Smooth muscle cell (in vitro differentiated cells): Measurements from ENCODE around the gene ZNF511. TPM values are rescaled to one million over a fixed set of nuclear protein-coding genes. Genes with fewer than 3 reads are reported as not detected.

ENCODE experiments used
- DNase-seq: peaks from one replicate; lab custom pipeline; 2025; ENCODE audit not compliant: unreplicated experiment; lab: John Stamatoyannopoulos, UW
- H2AFZ ChIP-seq: fragments of 200-600 bp; sonication (generic); 2 replicates; pipeline ENCODE4 v1.6.0; 2016; ENCODE audit warnings: antibody characterized with exemption, low read depth, mild to moderate bottlenecking
- H3F3A ChIP-seq: fragments of 200-600 bp; sonication (generic); 2 replicates; pipeline ENCODE4 v1.6.0; 2017; ENCODE audit warnings: antibody characterized with exemption, low read depth
- H3K27ac ChIP-seq: fragments of 200-600 bp; sonication (generic); 2 replicates; pipeline ENCODE4 v1.5.1; 2016; ENCODE audit warnings: low read depth, mild to moderate bottlenecking
- H3K27me3 ChIP-seq: fragments of 200-600 bp; sonication (generic); 2 replicates; pipeline ENCODE4 v1.6.1; 2016; ENCODE audit warnings: low read depth, mild to moderate bottlenecking
- H3K36me3 ChIP-seq: fragments of 200-600 bp; sonication (generic); 2 replicates; pipeline ENCODE4 v1.5.1; 2016; ENCODE audit warnings: low read depth
- H3K4me1 ChIP-seq: fragments of 200-600 bp; sonication (generic); 2 replicates; pipeline ENCODE4 v1.5.1; 2016; ENCODE audit warnings: low read depth
- H3K4me2 ChIP-seq: fragments of 200-600 bp; sonication (generic); 2 replicates; pipeline ENCODE4 v1.6.0; 2016; ENCODE audit warnings: mild to moderate bottlenecking
- H3K4me3 ChIP-seq: fragments of 200-600 bp; sonication (generic); 2 replicates; pipeline ENCODE4 v1.5.1; 2016; ENCODE audit warnings: mild to moderate bottlenecking
- H3K79me2 ChIP-seq: fragments of 200-600 bp; sonication (generic); 2 replicates; pipeline ENCODE4 v1.6.0; 2016; ENCODE audit warnings: low read depth, mild to moderate bottlenecking
- H3K9ac ChIP-seq: fragments of 200-600 bp; sonication (generic); 2 replicates; pipeline ENCODE4 v1.6.0; 2016; ENCODE audit warnings: low read depth
- H3K9me3 ChIP-seq: fragments of 200-600 bp; sonication (generic); replicated peaks from 2 replicates; pipeline ENCODE4 v1.5.1; 2016; ENCODE audit warnings: low read depth
- H4K20me1 ChIP-seq: fragments of 200-600 bp; sonication (generic); 2 replicates; pipeline ENCODE4 v1.6.0; 2016; ENCODE audit warnings: low read depth
- CTCF ChIP-seq: fragments of 200-600 bp; sonication (generic); IDR thresholded peaks from 2 replicates; pipeline ENCODE4 v1.5.1; 2017; ENCODE audit warnings: borderline replicate concordance, mild to moderate bottlenecking, antibody characterized with exemption; ENCODE audit not compliant: insufficient read depth, poor library complexity, severe bottlenecking
- WGBS: methylation state at CpG from one replicate; pipeline ENCODE4 v1.1.7; 2016; ENCODE audit warnings: low lambda C conversion rate; 5-methylcytosine and 5-hydroxymethylcytosine counted together
- polyA plus RNA-seq: library from polyadenylated mRNA; unstranded; fragments of >200 nt; fragmentation: Nextera tagmentation; extraction: Ambion mirVana; gene quantifications from 2 replicates; pipeline ENCODE4 v1.2.1, GENCODE V29; 2016
- total RNA-seq: library from RNA; depleted of rRNA; stranded (reverse); fragments of >200 nt; gene quantifications from 2 replicates; pipeline ENCODE4 v1.2.3, GENCODE V29; 2014

Gene ZNF511
- total and polyA plus RNA-seq, 2 experiments from 2014 or later, result 20.0 to 52.3 TPM

- peaks cover 9% of the 10 kb centered on the region for H3K4me1 ChIP-seq
- no peak overlapping the region for H3K27ac ChIP-seq
- no peak for DNase-seq
- TF ChIP-seq CTCF, result no peak
- 85% methylated on average over 34 of the region's 35 CpGs for WGBS
- no peak overlapping the region for H3K4me3 ChIP-seq
- no peak overlapping the region for H2AFZ ChIP-seq
- no peak overlapping the region for H3K4me2 ChIP-seq
- H3K9ac ChIP-seq, result no peak overlapping the region
- H3K27me3 ChIP-seq, result peaks cover 18% of the 10 kb centered on the region
- H4K20me1 ChIP-seq, result no peaks in the 10 kb centered on the region
- no peaks in the 10 kb centered on the region for H3K79me2 ChIP-seq
- H3K9me3 ChIP-seq, result no peaks in the 10 kb centered on the region
- no peaks in the 10 kb centered on the region for H3K36me3 ChIP-seq
- H3F3A ChIP-seq, result no peaks in the 10 kb centered on the region
Observed at GRCh38 chr10:133271521-133272300, 37.0 kb upstream of the ZNF511 start.

GRCh38 chr10:133272301-133272963 lies 36.3 kb upstream of the ZNF511 start:
- Histone ChIP-seq H3K27me3 (peaks cover 23% of the 10 kb centered on the region), H3K36me3 (no peaks in the 10 kb centered on the region), H3F3A (no peaks in the 10 kb centered on the region), H3K9ac (no peak overlapping the region), H3K79me2 (no peaks in the 10 kb centered on the region), H3K4me2 (no peak overlapping the region), H2AFZ (no peak overlapping the region), H3K9me3 (no peaks in the 10 kb centered on the region), H3K27ac (no peak overlapping the region), H3K4me1 (peaks cover 12% of the 10 kb centered on the region), H4K20me1 (peaks cover 6% of the 10 kb centered on the region), H3K4me3 (no peak overlapping the region)
- DNase-seq, result no peak
- no peak for TF ChIP-seq CTCF
- WGBS, result 93% methylated on average over 9 of the region's 29 CpGs

GRCh38 chr10:133272964-133273420 lies 35.7 kb upstream of the ZNF511 start:
- Histone ChIP-seq H3K79me2 (no peaks in the 10 kb centered on the region), H3K4me3 (no peak overlapping the region), H3K27me3 (peaks cover 23% of the 10 kb centered on the region), H3K9me3 (no peaks in the 10 kb centered on the region), H4K20me1 (peaks cover 8% of the 10 kb centered on the region), H3K4me1 (peaks cover 12% of the 10 kb centered on the region), H3F3A (no peaks in the 10 kb centered on the region), H3K27ac (no peak overlapping the region), H3K4me2 (no peak overlapping the region), H2AFZ (no peak overlapping the region), H3K9ac (no peak overlapping the region), H3K36me3 (no peaks in the 10 kb centered on the region)
- WGBS, result 93% methylated on average over 25 of the region's 25 CpGs
- no peak for DNase-seq
- TF ChIP-seq CTCF, result no peak
